CD4-positive, alpha-beta T cell treated with Interleukin-15 for 4 hours (primary cell): Measurements from ENCODE around the gene TPP1.
A peak's percentile ranks its signal among the peaks of the same experiment; 100 is the strongest.

ENCODE experiments used
- DNase-seq: peaks from one replicate; pipeline ENCODE4 v3.0.0-alpha.2; 2020; ENCODE audit warnings: low spot score

The TPP1 gene

GRCh38 chr11:6619004-6619745, at the start of gene TPP1:
TPP1 (minus strand) TSS chr11:6619422; CDS start chr11:6619400, 22 bp downstream.
- peak; percentile 93 for DNase-seq

- DNase-seq: peak; percentile 67
These were observed 48.6 kb upstream of the TPP1 start for GRCh38 chr11:6667733-6668374.

- no peak for DNase-seq
These were observed 47.3 kb upstream of the TPP1 start for GRCh38 chr11:6666302-6667183.

- DNase-seq: no peak
These were observed 45.3 kb upstream of the TPP1 start for GRCh38 chr11:6664551-6664950.

- DNase-seq: no peak
These were observed 44.7 kb upstream of the TPP1 start for GRCh38 chr11:6663794-6664469.

GRCh38 chr11:6660712-6661111, 41.5 kb upstream of the TPP1 start:
- DNase-seq: no peak

GRCh38 chr11:6658647-6659046, 39.4 kb upstream of the TPP1 start:
- no peak for DNase-seq

- DNase-seq: no peak
These were observed 38.1 kb upstream of the TPP1 start for GRCh38 chr11:6657346-6657745.

- no peak for DNase-seq
These were observed 37.7 kb upstream of the TPP1 start for GRCh38 chr11:6656936-6657335.

- no peak for DNase-seq
These were observed 37.3 kb upstream of the TPP1 start for GRCh38 chr11:6656584-6656915.

GRCh38 chr11:6655790-6656583, 36.8 kb upstream of the TPP1 start, which contains the start of gene DCHS1:
DCHS1 (minus strand) TSS chr11:6655809; CDS start chr11:6641613, 14,196 bp downstream.
- no peak for DNase-seq

GRCh38 chr11:6655020-6655789, 36.0 kb upstream of the TPP1 start:
- peak; percentile 21 for DNase-seq

- DNase-seq: no peak
These were observed 35.2 kb upstream of the TPP1 start for GRCh38 chr11:6654281-6655019.

- DNase-seq: no peak
These were observed 34.4 kb upstream of the TPP1 start for GRCh38 chr11:6653656-6654055.

GRCh38 chr11:6653097-6653496, 33.9 kb upstream of the TPP1 start:
- no peak for DNase-seq

GRCh38 chr11:6652182-6652581, 33.0 kb upstream of the TPP1 start:
- no peak for DNase-seq

- peak; percentile 29 for DNase-seq
These were observed 31.8 kb upstream of the TPP1 start for GRCh38 chr11:6650980-6651379.

GRCh38 chr11:6650104-6650503, 30.9 kb upstream of the TPP1 start:
- DNase-seq: no peak

GRCh38 chr11:6648501-6648900, 29.3 kb upstream of the TPP1 start:
- no peak for DNase-seq

GRCh38 chr11:6647836-6648235, 28.6 kb upstream of the TPP1 start:
- no peak for DNase-seq
